NCI-H510A treated with DMSO at 0.1 percent for 48 hours (cell line): ENCODE results near the gene PRADC1.
"Not testable (repeated sequence)": the region's sequence is repeated elsewhere in the genome, so short reads cannot be mapped to it uniquely, and the experiment has no call there.

ENCODE experiments used
- DNase-seq: peaks from one replicate; lab custom pipeline; 2025; lab: John Stamatoyannopoulos, UW

PRADC1 gene

DNA sequence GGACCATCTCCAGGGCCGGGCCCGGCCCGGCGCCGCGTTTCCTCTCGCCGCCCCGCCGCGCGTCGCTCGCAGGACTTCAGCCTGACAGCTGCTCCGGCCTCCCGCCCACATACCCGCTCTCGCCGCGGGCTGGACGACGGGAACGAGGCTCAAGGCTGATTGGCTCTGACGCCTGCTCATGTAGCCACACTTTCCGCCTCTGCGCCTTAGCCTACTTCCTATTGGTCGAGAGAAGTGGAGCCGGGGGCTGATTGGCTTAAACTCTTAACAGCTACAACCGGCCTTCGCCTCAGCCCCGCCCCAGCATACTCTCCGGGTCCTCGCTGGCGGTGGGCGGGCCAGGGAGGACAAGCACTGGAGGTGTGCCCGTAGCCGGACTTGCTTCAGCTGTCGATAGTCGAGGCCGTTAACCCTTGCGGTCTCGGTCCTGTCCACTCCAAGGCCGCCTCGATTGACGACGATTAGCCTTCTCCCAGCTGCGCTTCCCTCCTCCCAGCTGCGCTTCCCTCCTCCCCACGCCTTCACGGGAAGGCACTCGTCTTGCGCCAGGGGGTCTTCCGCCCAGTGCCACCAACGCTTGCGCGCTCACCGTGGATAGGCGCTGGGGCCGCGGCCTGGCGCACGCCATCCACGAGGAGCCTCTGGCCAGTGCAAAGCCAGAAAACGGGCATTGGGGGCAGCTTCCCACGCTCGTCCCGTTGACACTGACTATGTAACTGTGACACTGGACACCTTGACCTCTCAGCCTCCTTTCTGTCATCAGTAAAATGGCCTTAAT is at the start of gene PRADC1:
Gene PRADC1, minus strand, starts transcription at position 86 of the 778 bp plus-strand sequence. Its CDS starts 79 bp downstream, at position 7.
- DNase-seq = peak; percentile 98

DNA sequence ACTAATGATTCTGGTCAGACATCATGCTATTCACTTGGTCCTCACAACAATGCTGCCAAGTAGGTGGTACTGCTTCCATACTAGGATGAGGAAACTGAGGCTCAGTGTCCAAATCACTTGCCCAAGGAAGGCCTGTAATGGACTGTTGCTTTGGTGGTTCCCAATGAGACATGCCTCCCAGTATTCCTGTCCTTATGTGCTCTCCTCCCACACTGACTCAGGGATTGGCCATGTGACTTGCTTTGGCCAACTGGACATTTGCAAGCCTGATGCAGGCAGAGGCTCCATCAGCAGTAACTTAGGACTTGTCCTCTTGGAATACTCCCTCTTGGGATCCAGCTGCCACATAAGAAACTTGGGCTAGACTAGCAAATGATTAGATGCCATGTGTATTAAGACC is 48.2 kb upstream of the PRADC1 start:
- no peak for DNase-seq

DNA sequence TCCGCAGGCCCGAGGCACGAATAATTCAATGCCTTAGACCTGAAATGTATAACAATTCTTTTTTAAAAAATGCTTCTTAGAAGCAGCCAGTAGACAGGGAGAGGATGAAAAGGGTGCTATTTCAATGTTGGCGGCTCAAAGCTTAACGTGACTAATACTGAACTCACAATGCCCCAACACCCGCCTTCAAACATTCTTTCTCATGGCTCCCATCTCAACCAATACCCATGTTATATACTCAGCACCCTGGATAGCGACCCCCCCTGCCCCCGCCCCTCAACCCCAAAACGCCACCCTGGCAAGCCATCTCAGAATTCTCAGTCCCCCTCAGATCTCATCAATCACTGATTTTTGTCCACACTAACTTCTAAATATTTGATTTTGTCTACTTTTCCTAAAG is 46.8 kb upstream of the PRADC1 start:
- no peak for DNase-seq

DNA sequence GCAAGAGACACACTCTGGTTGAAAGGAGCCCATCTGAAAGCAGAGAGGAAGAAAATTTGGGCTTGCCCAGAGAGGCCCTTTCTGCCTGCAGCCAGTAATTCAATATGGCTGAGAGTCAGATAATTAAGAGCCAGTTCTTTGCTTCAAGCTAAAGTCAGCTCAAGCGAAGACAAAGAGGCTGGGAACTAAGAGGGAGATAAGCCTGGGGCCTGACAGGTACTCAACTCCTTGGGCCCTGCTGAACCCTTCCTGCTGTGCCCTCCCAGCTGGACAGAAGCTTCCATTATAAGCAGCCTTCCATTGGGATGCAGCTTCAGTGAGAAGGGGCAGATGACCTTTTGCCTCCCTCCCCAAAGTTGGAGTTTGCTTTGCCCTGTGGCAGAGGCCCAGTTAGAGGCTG is 39.2 kb upstream of the PRADC1 start:
- DNase-seq = no peak

DNA sequence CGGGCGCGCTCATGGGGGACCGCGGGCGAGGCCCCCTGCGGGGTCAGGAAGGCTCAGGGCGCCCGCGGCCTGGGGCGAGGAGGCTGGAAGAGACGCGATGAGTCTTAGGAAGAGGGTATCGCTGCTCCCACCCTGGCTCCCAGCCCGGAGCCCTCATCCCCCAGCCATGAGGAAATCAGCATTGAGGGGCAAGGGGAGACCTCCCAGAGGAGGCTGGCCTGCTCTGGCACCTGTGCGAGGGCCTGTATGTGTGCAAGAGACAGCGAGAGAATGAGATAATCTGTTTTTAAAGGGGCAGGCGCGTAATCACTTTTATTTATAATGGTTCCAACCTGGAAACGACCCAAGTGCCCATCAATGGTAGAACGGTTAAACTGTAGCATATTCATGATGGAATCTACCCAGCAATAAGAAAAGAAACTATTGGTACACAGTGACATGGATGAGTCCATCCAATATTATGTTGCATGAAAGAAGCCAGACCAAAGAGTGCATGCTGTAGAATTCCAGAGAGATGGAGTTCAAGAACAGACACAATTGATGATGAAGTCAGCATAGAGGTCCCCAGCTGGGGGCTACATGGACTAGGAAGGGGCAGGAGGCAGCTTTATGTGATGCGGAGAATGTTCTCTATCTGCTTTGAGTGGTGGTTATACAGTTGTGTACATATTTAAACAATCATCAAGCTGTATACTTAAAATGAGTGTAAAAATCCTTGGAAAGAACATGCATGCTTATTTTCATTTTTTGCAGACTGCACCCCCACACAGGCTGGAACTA is 36.8 kb upstream of the PRADC1 start:
- DNase-seq = peak; percentile 27

DNA sequence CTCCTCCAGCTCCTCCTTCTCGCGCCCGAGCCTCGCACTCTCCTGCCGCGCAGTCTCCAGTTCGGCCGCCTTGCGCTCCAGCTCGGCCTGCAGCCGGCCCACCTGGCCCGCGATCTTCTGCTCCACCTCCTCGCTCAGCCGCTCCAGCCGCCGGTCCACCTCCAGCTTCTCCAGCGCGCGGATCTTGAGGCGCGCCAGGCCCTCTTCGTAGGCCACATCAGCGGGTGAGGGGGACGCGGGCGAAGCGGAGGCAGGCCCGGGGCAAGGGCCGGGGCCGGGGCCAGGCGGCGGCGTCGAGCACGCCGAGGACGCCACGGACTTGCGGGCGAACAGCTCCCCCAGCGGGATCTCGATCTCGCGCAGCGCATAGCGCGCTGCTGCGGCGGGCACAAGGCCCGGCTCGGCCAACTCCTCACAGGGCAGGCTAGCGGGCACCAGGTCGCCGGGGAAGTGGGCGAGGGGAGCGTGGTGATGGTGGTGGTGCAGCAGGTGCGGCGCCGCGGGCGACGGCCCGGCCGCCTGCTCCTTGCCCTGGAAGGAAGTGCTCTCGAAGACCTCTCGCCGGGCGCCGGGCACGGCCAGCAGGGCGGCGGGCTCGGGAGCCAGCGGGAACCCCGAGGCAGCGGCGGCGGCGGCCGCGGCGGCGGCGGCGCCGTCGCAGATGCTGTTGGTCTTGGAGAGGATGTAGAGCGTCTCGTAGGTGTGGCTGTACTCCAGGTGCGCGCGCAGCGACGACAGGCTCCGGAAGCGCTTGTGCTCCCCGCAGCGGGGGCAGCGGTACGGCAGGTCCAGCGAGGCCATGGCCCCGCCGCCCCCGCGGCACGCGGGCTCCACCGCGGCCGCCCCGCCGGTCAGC is 36.0 kb upstream of the PRADC1 start:
- DNase-seq = peak; percentile 83

DNA sequence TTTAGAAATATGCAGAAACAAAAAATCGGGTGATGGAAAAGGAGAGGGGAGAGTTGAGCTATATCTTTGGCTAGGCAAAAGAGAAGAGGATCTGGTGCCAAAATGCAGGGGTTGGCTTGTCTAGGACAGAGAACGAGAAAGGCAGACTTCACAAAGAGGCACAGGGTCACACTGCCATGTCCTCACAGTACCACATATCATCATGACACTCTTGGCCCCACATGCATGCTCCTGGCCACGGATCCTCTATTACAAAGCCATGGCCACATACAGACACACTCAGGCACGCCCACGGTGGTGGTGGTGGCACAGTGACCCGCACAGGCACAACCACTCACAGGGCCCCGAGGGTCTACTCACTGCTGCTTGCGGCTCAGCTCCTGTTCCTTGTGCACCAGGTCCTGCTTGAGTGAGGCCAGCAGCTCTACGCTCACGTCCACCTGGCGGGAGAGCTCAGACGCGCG is 35.4 kb upstream of the PRADC1 start:
- DNase-seq = peak; percentile 56

DNA sequence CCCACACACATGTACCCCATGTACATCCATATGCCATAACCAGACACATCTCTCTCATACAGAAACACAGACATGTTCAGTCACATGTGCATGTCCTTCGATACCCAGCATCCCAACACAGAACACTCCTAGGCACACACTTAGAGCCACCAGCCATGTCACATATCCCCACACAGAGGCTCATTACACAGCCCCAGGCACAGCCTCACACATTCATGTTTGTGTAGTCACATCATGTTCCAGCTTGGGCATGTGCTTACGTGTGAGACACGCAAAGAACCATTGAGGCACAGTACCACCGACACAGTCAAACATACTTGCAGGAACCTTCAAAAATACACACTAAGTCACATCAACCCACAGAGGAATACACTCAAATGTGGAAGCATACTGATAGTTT is 34.0 kb upstream of the PRADC1 start:
- DNase-seq = no peak

DNA sequence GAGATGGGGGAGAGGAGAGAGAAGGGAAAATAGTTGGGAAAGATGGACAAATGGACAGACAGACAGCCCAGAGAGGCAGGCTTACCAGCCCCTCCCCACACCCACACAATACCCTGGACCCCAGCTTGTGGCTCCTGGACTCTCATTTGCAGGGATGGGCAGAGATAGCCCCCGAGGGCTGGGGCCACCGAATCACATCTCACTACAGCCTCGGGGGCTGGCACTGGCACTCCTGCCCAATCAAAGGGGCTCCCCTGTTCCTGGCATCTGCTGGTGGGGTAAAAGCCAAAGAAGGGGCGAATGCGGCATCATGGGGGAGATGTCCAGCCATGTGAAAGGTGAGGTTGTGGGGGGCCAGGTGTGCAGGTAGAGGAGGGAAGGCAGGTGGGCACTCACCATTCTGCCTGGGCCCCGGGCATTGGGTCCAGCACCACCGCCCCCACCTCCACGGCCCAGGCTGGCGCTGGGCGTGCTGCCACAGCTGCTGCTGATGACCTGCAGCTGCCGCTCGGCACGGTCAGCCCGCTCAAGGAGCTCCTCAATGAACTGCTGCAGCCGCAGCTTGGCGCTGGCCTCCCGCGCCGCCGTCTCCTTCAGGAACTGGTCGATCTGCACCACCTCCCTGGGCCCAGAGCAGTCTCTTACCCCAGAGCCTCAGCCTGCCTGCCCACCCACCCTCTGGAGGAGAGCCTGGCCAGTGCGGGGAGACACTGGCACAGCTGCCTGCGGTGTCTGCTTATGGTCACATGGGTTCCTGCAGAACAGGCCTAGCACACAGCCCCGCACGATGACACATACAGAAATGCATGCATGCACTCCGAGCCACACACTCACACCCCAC is 33.2 kb upstream of the PRADC1 start:
- DNase-seq = peak; percentile 37

DNA sequence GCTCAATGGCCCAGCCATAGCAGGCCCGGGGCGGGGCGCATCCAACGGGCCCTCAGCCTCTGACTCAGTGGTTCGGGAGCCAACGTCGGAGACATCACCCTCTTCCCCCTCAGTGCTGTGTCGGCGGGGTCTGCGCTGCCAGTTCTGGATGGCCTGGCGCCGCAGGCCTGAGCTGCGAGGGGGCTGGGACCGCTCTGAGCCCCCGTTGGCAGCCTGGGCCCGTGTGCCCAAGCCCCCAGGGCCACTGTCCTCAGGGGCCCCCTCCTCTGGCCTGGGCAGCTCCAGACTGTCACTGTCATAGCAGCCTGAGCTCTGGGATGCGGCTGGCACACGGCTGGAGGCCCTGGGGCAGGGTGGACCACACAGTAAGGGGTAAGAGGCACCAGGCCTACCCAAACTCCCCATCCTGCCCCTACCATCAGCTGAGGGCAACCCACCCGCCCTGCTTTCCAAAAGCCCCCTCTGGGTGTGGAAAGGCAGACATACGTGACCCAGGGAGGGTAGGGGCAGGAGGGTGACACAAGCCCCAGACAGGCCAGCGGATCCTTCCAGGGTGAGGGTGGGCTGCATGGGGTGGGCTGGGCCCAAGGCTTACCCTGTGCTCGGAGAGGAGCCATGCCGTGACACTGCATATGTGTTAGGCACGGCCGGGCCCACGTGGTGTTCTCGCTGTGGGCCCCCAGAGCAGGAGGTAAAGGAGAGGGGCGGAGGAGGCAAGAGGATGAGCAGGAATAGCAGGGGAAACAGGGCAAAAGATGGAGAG is 32.4 kb upstream of the PRADC1 start:
- no peak for DNase-seq

DNA sequence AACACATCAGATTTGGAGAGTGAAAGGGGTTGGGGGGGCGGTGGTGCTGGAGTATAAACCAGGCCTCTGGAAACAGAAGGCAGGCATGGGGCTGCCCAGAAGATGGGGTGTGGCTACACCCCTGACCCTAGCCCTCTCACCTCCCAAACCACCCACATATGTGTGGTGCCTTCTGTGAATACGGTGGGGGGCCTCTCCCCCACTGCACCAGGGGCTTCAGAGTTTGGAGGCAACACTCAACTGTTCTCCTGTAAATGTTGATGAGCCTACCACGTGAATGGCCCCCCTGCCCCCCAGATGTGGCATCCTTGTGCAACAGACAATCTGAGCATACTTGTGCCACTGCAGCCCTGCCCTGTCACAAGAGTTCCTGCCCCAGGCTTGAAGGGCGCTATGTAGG is 31.7 kb upstream of the PRADC1 start:
- no peak for DNase-seq

DNA sequence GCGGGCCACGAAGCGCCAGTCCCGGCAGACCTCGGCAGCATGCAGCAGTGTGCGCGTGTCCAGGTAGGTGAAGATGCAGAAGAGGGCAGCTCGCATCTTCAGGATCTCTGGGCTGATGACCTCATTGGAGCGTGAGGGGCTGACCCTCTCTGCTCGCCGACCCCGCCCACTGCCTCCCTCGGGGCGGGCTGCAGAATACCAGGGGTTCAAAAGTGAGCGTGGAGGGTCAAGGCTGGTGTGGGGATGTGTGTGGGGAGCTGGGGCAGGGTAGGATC is 31.2 kb upstream of the PRADC1 start:
- no peak for DNase-seq

DNA sequence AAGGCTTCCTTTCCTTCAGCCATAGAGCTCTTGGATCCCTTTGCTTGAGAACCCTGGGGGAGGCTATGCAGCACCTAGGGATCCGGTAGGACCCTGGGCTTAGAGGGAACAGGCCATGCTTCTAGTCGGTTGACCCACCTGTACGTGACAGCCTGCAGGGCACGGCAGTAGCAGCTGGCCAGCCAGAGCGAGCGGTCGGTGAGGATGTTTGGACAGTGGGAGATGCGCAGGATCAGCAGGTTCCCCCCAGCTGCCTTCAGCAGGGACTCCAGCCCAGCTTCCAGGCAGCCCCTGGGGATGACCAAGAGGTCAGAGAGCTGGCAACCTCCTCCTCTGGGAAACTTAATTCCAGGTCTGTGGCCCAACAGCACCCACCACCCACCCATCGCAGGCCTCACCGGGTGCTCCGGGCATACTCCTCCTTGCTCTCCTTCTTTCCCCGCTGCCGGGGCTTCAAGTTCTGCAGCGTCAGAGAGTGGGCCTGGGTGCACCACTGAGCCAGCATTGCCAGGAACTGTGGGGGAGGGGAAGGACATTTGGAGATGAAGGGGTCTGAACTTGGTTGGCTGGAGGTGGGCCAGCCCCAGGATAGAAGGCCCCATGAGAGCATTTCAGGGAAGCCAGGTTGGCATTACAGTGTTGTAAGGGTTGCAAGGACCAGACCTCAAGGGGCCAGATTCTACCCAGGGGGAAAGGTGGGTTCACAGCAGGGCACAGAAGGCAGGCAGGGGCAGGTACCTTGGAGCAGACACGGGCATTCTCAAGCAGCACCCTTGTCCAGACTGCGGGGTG is 30.7 kb upstream of the PRADC1 start:
- DNase-seq = no peak

DNA sequence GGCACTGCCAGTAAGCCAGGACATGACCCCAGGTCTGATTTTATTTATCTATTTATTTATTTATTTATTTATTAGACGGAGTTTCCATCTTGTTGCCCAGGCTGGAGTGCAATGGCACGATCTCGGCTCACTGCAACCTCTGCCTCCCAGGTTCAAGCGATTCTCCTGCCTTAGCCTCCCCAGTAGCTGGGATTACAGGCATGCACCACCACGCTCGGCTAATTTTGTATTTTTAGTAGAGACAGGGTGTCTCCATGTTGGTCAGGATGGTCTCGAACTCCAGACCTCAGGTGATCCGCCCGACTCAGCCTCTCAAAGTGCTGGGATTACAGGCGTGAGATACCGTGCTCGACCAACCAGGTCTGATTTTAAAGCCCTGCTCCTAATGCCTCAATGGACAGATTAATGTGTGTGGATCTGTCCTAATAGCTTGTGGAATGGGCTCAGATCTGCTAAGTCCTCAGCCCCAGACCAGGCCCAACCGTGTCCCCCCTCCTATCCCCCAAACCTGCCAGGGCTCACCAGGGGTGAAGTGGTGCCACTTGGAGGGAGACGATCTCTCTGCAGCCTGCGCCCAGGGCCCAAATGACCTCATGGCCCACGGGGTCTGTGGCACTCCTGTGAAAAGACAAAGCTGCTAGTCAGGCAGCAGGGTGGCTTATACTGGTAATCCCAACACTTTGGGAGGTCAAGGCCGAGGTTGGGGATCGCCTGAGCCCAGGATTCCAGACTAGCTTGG is 29.8 kb upstream of the PRADC1 start:
- not testable (repeated sequence) for DNase-seq

DNA sequence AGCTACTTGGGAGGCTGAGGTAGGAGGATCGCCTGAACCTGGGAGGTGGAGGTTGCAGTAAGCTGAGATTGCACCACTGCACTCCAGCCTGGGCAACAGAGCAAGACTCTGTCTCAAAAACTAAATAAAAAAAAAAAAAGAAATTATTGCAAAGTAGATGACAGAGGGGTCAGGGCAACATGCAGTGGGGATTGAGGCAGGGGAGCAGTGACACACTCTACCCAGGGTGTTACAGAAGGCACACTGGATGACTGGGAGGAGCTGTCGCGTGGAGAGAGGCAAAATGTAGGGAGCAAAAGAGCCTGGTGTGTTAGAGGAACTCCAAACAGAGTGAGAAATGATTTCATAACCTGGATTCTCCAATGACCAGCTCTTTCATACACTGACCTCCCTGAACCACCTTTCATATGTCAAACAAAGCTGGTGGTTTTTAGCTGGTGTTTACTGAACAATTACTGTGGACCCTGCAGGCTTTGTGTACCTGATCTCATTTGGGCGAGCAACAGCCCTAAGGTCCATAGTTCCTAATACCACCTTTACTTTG is 29.1 kb upstream of the PRADC1 start:
- DNase-seq = no peak

DNA sequence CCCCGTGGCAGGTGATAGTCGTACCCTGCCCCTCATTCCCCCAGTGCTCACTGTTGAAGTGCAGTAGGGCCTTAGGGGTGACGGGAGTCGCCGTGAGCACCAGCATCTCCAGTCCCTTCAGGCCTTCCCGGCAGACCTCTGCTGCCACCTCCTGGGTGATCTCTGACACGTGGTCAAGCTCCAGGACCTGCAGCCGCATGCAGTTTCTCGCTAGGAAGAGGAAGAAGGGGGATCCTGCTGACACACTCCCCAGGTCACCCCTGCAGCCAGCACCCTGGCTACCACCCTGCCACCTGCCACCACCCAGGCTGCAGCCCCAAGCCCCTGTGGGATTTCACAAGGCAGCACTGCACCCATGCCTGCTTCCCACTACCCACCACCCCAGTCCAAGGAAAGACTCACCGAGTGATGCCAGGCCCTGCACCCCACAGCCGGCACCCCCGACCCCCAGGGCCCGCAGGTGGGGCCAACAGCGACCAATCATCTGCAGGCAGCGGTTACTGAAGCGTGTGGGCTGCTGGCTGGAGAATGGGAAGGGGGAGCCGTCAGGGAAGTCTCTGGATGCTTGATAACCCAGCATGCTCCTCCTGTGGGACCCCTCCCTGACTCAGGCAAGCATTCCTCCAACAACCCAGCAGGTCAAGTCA is 27.4 kb upstream of the PRADC1 start:
- DNase-seq = no peak

DNA sequence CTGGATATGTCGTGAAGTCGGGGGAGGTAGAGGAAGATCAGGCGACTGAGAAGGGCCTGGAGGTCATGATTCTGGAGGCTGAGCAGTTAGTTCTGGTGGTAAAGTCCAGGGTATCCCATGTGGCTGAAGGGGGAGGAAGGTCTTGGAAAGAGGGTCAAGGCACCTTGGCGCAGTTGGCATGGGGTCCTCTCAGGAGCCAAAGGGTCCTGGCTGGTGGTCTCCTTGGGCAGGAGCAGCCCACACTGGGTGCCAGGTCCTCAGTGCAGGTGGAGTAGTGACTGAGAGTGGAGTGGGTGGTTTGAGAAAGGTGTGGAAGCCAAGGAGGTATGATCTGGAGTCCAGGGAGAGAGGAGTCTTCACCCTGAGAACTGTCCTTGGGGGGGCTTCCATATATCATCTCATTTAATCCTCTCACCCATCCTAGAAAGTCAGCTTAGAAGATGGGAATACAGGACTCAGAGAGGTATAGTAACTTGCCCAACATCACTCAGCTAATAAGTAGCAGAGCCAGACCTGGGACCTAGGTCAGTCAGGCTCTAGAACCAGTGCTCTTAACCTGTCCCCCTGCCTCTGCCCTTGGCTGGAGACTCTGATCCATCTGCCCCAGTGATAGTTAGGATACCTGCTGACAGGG is 26.8 kb upstream of the PRADC1 start:
- DNase-seq = no peak

DNA sequence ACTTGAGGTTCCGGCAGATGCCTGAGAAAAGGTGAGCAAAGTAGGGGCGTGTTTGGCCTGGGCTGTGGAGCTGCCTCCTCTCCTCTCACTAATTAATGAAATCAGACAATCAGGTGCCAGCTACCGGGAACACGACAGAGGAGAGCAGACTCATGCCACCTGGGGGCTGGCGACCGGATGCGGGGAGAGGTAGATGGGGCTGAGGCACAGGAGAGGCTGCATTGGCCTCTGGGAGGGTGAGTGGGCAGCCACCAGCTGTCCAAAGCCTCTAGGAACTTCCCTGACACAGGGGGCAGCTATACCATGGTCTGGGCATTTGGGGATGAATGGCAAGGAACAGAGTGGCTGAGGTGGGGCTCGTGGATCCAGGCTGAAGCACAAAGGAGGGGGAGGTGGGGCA is 26.2 kb upstream of the PRADC1 start:
- no peak for DNase-seq
